PC-3 (cell line): ENCODE results near the gene APCDD1L. TPM values are rescaled to one million over a fixed set of nuclear protein-coding genes. Genes with fewer than 3 reads are reported as not detected.

ENCODE experiments used
- ATAC-seq: fragments of 200-7000 bp; cut with Tn5 transposase; 2 replicates; pipeline ENCODE4 v1.9.1; 2020; ENCODE audit warnings: mild to moderate bottlenecking, moderate library complexity
- BruUV-seq: library from RNA; stranded (reverse); fragments of 400-500 nt; replicated peaks from 2 replicates; lab custom pipeline; 2021; lab: Mats Ljungman, UMichigan
- CTCF ChIA-PET: fragments of 300-600 bp; sonication (Branson Sonifier 250); formaldehyde crosslinking; loops from one replicate; lab custom pipeline; 2022; ENCODE audit warnings: antibody characterized with exemption; lab: Charles Lee
- POLR2A ChIA-PET: fragments of 300-600 bp; sonication (Branson Sonifier 250); formaldehyde crosslinking; loops from one replicate; lab custom pipeline; 2022; ENCODE audit warnings: antibody characterized with exemption; ENCODE audit not compliant: unreplicated experiment; lab: Charles Lee
- DNase-seq: peaks from one replicate; pipeline ENCODE4 v3.0.0-alpha.2; 2015
- H2AFZ ChIP-seq: fragments of 300-600 bp; sonication (generic); 2 replicates; pipeline ENCODE4 v1.6.0; 2016; ENCODE audit warnings: antibody characterized with exemption, low read length
- H3F3A ChIP-seq: fragments of 300-600 bp; sonication (generic); one replicate; pipeline ENCODE4 v1.6.0; 2017; ENCODE audit warnings: antibody characterized with exemption, low read length, control low read depth, mild to moderate bottlenecking; ENCODE audit not compliant: unreplicated experiment
- H3K27ac ChIP-seq: fragments of 300-600 bp; sonication (generic); 2 replicates; pipeline ENCODE4 v1.5.1; 2016; ENCODE audit warnings: mild to moderate bottlenecking, low read length
- H3K27me3 ChIP-seq: fragments of 300-600 bp; sonication (generic); 2 replicates; pipeline ENCODE4 v1.6.1; 2016; ENCODE audit warnings: low read length, mixed read lengths
- H3K36me3 ChIP-seq: fragments of 300-600 bp; sonication (generic); 2 replicates; pipeline ENCODE4 v1.6.1; 2016; ENCODE audit warnings: low read depth, mixed run types, low read length, mixed read lengths
- H3K4me1 ChIP-seq: fragments of 300-600 bp; sonication (generic); 2 replicates; pipeline ENCODE4 v1.5.1; 2016; ENCODE audit warnings: low read length; ENCODE audit not compliant: insufficient read depth
- H3K4me2 ChIP-seq: fragments of 300-600 bp; sonication (generic); 2 replicates; pipeline ENCODE4 v1.6.0; 2016; ENCODE audit warnings: low read length
- H3K4me3 ChIP-seq: fragments of 300-600 bp; sonication (generic); 2 replicates; pipeline ENCODE4 v1.5.1; 2016; ENCODE audit warnings: mild to moderate bottlenecking, low read length, mixed read lengths
- H3K79me2 ChIP-seq: fragments of 300-600 bp; sonication (generic); 2 replicates; pipeline ENCODE4 v1.6.1; 2017; ENCODE audit warnings: low read length, mixed read lengths
- H3K9ac ChIP-seq: fragments of 300-600 bp; sonication (generic); 2 replicates; pipeline ENCODE4 v1.6.0; 2016; ENCODE audit warnings: mild to moderate bottlenecking, low read length
- H3K9me2 ChIP-seq: fragments of 300-600 bp; sonication (generic); replicated peaks from 2 replicates; pipeline ENCODE4 v1.6.1; 2016; ENCODE audit warnings: mixed run types, low read length, mixed read lengths
- H3K9me3 ChIP-seq: fragments of 300-600 bp; sonication (generic); 2 replicates; pipeline ENCODE4 v1.6.1; 2016; ENCODE audit warnings: low read length, mixed read lengths
- H4K20me1 ChIP-seq: fragments of 300-600 bp; sonication (generic); 2 replicates; pipeline ENCODE4 v1.6.1; 2016; ENCODE audit warnings: low read length, mixed read lengths
- CTCF ChIP-seq: fragments of 300-600 bp; sonication (generic); conservative IDR thresholded peaks from 2 replicates; pipeline ENCODE4 v1.5.1; 2017; ENCODE audit warnings: antibody characterized with exemption, low read depth, mild to moderate bottlenecking, low read length
- EZH2 ChIP-seq: fragments of 300-600 bp; sonication (generic); IDR thresholded peaks from one replicate; pipeline ENCODE4 v1.6.1; 2017; ENCODE audit warnings: antibody characterized with exemption, mild to moderate bottlenecking, low read length; ENCODE audit not compliant: unreplicated experiment
- EZH2phosphoT487 ChIP-seq: fragments of 300-600 bp; sonication (generic); IDR thresholded peaks from 2 replicates; pipeline ENCODE4 v1.6.1; 2018; ENCODE audit warnings: mild to moderate bottlenecking, antibody characterized with exemption, low read length, borderline replicate concordance
- intact Hi-C: fragments of 100-400 bp; cut with micrococcal nuclease; formaldehyde crosslinking; loops from 2 replicates; pipeline ENCODE4 v1.9.0; 2023
- total RNA-seq: library from RNA; depleted of rRNA; stranded (reverse); fragments of >200 nt; gene quantifications from 2 replicates; pipeline ENCODE4 v1.2.3, GENCODE V29; 2014

The APCDD1L gene
- total RNA-seq, 1 experiment from 2014 or later, result 2.0 TPM

- TF ChIP-seq EZH2phosphoT487 (no peak), CTCF (no peak), EZH2 (no peak)
- peak overlapping the region; percentile 64; the same call in 1 of the 2 replicates for H3K4me2 ChIP-seq
- peak overlapping the region; percentile 77 for H2AFZ ChIP-seq
- no peaks in the 10 kb centered on the region for H3K27me3 ChIP-seq
- BruUV-seq, result no TSS peak
- no peak overlapping the region for H3K4me3 ChIP-seq
- no peaks in the 10 kb centered on the region for H3K36me3 ChIP-seq
- H3K9me3 ChIP-seq, result 0 out of 2 replicates have a peak, but pooled peaks cover 3% of the 10 kb centered on the region
- H3K79me2 ChIP-seq, result no peaks in the 10 kb centered on the region
- no peaks in the 10 kb centered on the region for H3F3A ChIP-seq
- intact Hi-C loops, result loop anchor here (1.0 to 2.0 kb wide), 4 partner anchors 164 to 359 kb away; partner anchors contain the start of gene NPEPL1
- H3K4me1 ChIP-seq, result peaks cover 5% of the 10 kb centered on the region
- CTCF ChIA-PET, result interaction anchor here (0.6 to 2.0 kb wide), 12 partner anchors 131 to 761 kb away, joined by 3 to 15 read pairs (median 6); partner anchors contain the start of genes GNAS and STX16
- no peak overlapping the region for H3K9ac ChIP-seq
- no peaks in the 10 kb centered on the region for H3K9me2 ChIP-seq
- POLR2A ChIA-PET, result no interaction called here
- ATAC-seq (peak; percentile 71), DNase-seq (no peak)
- H3K27ac ChIP-seq, result no peak overlapping the region
- H4K20me1 ChIP-seq, result no peaks in the 10 kb centered on the region
Measured at GRCh38 chr20:58480551-58481336, 34.5 kb downstream of the APCDD1L start.

GRCh38 chr20:58479726-58480440, 35.3 kb downstream of the APCDD1L start:
- no peak overlapping the region for H3K4me2 ChIP-seq
- intact Hi-C loops, result loop anchor here (2.0 kb wide), 2 partner anchors 165 to 213 kb away; partner anchors contain the start of gene NPEPL1
- H3K9me3 ChIP-seq, result 0 out of 2 replicates have a peak, but pooled peaks cover 3% of the 10 kb centered on the region
- ATAC-seq, result no peak
- ChIA-PET CTCF (interaction anchor here (2.0 kb wide), 1 partner anchor 168 kb away, joined by 15 read pairs; no protein-coding TSS in a partner anchor), POLR2A (no interaction called here)
- no peaks in the 10 kb centered on the region for H4K20me1 ChIP-seq
- H3K9ac ChIP-seq, result no peak overlapping the region
- no peaks in the 10 kb centered on the region for H3K79me2 ChIP-seq
- no peak overlapping the region for H2AFZ ChIP-seq
- H3K27me3 ChIP-seq, result no peaks in the 10 kb centered on the region
- DNase-seq, result no peak
- peaks cover 5% of the 10 kb centered on the region for H3K4me1 ChIP-seq
- H3K27ac ChIP-seq, result no peak overlapping the region
- no peaks in the 10 kb centered on the region for H3K9me2 ChIP-seq
- TF ChIP-seq EZH2 (no peak), EZH2phosphoT487 (no peak), CTCF (no peak)
- no peaks in the 10 kb centered on the region for H3K36me3 ChIP-seq
- no peaks in the 10 kb centered on the region for H3F3A ChIP-seq
- no TSS peak for BruUV-seq
- H3K4me3 ChIP-seq, result no peak overlapping the region
